CD4-positive, alpha-beta T cell treated with Interleukin-1 beta for 1 hour (primary cell): Measurements from ENCODE around the gene CAP2.

Source experiments
- DNase-seq, 2 donors: peaks; one replicate each; pipeline ENCODE4 v3.0.0-alpha.2; 2020 to 2022

The CAP2 gene

DNA sequence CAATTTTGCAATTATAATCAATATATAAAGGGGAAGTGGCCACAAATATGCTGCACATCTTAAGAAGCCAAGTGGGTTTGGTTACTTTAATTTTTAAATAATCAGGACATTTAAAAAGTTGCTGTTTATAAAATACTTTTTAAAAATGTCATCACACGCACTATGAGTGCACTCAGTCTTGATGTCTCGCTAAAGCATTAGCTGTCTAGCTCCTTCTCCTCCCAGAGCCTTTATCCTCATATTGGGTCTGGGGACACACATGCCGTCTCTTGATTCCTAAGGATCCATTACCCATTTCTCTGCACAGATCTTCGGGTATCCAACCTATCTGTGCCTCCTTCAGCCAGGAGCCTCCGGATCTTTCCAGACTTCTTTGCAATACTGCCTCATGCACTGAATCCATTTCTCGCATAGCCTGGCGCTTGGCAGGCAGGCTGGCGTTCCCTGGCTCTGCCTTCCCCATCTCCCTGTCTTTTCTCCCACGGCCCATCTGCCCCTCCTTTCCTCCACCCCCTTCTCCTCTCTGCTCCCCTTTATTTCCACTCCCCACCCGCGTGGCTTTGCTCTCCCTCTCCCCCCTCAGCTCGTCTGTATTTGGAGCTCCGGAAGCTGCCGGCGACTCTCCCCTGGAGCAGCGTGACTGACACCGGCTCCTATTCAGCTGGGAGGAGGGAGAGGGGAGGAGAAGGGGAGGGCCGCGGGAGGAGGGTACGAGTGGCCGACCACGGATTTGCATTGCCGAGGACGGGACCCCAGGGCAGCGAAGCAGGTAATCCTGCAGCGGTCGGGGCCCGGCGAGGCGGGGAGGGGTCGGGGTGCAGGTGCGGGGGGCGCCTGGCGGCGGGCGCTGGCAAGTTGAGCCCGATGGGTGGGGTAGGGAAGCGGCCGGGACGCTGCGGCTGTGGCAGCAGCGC lies at the start of gene CAP2:
Gene CAP2, plus strand, starts transcription at position 618 of the 914 bp plus-strand sequence. CDS start 27,961 bp downstream, outside the sequence.
- DNase-seq: no peak

DNA sequence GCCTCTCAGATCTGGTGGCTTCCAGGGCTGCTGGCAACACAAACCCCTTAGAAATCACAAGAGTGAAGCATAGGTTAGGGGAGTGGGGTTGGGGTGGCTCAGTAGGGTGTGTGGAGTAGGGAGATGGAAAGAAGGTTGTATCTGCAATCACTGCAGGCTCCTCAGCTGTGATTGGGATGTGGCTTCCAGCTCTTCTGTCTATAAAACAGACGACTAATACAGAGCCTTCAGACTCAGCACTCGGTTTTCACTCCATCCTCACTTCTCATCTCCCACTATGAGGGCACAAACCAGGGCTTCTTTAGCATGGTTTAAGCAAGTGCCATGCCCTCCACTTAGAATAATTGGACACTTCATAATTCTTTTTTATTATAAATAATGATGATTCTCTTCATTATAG lies 46.4 kb upstream of the CAP2 start:
- DNase-seq: no peak

DNA sequence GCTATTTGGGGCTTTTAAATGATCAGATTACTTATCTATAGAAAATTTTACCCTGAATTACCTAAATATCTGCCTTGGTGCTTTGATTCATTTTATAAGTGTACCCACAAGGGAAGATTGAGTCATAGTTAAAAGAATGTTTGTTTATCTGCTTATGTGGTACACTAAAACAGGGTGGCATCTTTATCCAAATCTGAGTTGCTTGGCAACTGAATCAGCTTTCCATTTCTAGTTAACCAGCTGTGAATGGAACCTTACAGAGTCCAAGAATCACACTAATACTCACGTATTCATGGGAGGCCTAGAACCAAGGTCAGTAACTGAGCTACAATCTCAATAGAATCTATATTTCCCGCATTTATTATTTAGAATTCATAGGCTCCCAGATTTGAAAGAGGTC lies 44.0 kb upstream of the CAP2 start:
- no peak for DNase-seq

- no peak for DNase-seq
Observed at GRCh38 chr6:17352302-17352701, 41.1 kb upstream of the CAP2 start.

DNA sequence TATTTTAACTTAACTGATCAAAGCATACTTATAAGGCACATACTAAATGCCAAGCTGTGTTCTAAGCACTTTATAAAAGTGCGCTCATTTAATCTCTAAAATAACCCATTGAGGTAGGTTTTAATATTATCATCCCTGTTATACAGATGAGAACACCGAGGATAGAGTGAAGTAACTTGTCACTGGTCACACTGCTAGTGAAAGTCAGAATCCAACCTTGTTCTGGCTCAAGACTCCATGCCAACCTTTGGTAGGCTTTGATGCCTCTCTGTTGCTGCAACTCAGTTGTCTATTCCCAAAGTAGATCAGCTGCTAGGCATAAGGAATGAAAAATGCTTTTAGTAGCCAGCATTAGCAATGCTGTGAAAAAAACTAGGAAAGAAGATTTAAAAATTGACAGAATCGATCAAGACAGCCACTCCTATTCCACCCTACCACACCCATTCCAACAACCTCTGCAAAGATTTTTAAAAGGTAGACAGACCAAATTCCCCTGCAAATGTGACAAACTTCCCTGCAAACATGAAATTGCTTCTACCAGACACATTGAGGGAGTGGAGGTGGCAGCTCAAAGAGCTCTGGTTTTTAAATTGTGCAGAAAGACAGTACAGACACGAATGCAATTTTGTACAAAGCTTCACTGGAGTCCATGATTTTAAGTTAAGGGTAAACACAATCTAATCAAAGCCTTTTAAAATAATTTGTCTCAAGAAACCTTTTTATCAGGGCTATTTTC lies 39.8 kb upstream of the CAP2 start:
- DNase-seq: no peak

GRCh38 chr6:17354700-17355403 lies 38.5 kb upstream of the CAP2 start:
- no peak for DNase-seq

DNA sequence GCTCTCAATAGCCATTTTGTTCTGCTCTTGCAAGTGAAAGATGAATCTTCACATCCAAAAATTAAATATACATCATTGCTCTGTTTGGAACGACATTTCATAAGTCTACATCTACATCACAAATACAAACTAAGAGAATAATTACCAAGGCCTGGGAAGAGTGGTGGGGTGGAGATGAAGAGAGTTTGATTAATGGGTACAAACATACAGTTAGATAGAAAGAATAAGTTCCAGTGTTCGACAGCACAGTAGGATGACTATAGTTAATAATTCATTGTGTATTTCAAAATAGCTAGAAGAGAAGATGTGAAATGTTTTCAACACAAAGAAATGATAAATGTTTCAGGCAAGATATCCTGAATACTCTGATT lies 38.0 kb upstream of the CAP2 start:
- no peak for DNase-seq

DNA sequence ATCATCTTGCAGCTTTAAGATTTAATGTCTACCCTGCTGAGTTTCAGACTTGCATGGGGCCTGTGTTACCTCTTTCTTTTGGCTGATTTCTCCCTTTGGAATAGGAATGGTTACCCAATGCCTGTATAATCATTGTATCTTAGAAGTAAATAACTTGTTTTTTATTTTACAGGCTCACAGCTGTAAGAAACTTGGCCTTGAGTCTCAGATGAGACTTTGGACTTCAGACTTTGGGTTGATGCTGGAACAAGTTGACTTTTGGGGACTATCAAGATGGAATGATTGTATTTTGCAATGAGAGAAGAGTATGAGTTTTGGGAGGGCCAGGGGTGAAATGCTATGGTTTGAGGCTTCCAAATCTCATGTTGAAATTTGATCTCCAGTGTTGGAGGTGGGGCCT lies 34.9 kb upstream of the CAP2 start:
- DNase-seq: no peak

DNA sequence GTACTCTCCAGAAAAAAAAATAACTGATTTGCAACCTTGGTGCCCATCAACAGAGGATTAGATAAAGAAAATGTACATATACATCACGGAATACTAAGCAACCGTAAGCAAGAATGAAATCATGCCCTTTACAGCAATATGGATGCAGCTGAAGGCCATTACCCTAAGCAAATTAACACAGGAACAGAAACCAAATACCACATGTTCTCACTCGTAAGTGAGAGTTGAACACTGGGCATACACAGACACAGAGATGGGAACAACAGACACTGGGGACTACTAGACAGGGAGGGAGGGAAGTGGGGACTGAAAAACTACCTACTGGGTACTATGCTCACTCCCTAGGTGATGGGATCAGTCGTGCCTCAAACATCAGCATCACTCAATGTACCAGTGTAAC lies 32.8 kb upstream of the CAP2 start:
- DNase-seq: no peak

DNA sequence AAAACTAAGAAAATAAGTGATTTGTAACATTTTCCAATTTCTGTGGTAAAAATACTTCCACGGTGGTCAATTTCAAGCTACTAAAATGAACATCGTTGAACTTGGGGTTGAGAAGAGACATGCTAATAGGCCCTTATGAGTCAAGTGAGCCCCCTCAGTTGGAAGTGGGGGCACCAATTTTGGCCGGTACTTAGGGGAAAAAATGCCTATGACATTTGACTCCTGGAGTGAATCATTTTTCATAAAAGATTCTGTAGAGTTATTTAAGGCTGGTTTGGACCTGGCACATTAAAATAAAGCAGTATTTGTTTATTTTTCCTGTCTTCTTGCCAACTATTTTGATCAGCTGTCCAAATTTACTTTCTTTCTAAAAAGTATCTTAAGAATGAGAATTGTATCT lies 32.4 kb upstream of the CAP2 start:
- no peak for DNase-seq

DNA sequence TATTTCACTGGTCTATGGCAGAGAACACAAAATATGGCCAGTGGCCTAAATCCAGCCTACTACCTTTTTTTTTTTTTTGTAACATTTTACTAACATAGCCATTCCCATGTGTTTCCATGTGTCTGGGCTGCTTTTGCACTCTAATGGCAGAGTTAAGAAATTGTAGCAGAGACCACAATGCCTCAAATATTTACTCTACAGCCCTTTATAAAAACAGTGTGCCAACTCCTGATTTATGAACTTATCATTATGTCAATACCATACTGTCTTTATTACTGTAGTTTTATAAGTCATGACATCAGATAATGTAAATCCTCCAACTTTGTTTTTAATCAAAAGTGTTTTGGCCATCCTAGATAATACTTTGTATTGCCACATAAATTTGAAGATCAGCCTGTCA lies 27.4 kb upstream of the CAP2 start:
- no peak for DNase-seq

DNA sequence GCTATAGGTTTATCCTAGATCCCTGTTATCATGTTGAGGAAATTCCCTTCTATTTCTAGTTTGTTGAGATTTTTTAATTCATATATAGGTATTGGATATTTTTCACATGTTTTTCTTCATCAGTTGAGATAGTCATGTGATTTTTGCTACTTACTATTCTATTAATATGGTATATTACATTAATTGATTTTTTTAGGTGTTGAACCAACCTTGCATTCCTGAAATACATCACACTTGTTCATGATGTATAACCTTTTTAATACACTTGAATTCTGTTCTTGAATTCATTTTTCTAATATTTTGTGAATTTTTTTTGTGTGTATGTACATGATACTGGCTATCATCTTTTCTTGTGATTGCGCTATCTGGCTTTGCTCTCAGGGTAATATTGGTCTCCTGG lies 25.5 kb upstream of the CAP2 start:
- no peak for DNase-seq

GRCh38 chr6:17381424-17382147 lies 11.8 kb upstream of the CAP2 start:
- DNase-seq: no peak

DNA sequence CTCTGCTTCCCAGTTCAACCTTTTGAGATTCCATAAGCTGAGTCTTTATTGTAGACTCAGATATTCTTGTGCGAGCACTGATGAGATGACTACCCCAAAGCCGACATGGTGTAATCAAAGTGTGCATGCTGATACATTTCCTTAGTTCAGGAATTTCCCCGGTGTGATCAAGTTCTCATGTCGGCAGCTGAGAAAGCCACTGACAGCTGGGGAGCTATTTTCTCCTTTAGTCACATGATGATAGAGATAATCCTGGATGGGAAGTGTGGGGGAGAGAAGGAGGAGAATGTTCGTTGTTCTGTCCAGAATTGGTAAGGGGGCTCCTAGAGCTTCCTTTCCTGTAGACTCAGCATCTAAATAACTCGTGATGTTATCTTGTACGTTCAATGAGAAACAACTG lies 7.7 kb upstream of the CAP2 start:
- no peak for DNase-seq

- DNase-seq: no peak
Observed at GRCh38 chr6:17388365-17388764, 5.0 kb upstream of the CAP2 start.

- DNase-seq: no peak
Observed at GRCh38 chr6:17389274-17389847, 4.0 kb upstream of the CAP2 start.

GRCh38 chr6:17390276-17390675 lies 3.1 kb upstream of the CAP2 start:
- DNase-seq: no peak

DNA sequence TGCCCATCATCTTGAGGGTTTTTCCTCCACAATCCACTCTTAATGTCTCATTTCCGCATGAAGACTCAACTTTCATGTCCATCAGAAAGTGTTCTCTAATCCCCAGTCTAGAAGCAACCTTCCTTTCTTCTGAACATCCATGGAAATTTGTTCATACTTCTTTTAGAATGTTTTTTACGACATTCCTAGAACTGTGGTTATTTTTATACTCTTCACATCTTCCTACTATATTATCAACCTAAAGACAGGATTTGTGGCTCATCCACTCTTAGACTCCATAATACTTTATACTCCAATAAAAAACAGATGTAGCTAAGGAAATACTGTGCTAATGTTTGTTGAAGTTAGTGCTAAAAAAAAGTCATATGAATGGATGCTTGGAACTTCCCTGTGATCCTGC lies 1.4 kb upstream of the CAP2 start:
- DNase-seq: no peak

GRCh38 chr6:17393892-17394631 lies 667 bp downstream of the CAP2 start:
- no peak for DNase-seq

DNA sequence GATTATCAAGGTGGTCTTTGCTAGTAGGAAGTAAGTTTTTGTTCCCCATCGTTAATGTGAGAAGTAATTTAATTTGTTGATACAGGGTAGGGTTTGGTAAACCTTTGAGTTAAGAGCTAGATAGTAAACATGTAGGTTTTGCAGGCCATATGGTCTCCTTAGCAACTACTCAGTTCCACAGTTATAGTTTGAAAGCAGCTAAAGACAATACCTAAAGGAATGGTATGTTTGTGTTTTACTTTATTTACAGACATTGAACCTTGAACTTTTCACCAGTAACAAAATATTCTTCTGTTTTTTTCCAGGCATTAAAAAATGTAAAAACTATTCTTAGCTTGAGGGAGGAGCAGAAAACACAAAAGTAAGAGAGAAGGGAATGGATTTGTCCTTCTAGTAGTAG lies 1.7 kb downstream of the CAP2 start:
- DNase-seq: no peak

GRCh38 chr6:17396256-17396655 lies 2.9 kb downstream of the CAP2 start:
- no peak for DNase-seq

- no peak for DNase-seq
Observed at GRCh38 chr6:17397764-17398194, 4.4 kb downstream of the CAP2 start.
